SK-N-SH treated with all-trans-retinoic acid at 6 μM for 48 hours (cell line): ENCODE data around the gene CHTF18.

Experiments used
- ESRRG ChIP-seq: fragments of 250-450 bp; sonication (Bioruptor Pico); IDR thresholded peaks from 2 replicates; pipeline ENCODE4 v1.6.1; 2021; ENCODE audit warnings: mild to moderate bottlenecking
- ISL1 ChIP-seq: fragments of 250-450 bp; sonication (Bioruptor Pico); IDR thresholded peaks from 2 replicates; pipeline ENCODE4 v2.1.2; 2022; ENCODE audit warnings: mild to moderate bottlenecking, moderate library complexity
- OSR1 ChIP-seq: fragments of 250-450 bp; sonication (Bioruptor Pico); IDR thresholded peaks from 2 replicates; pipeline ENCODE4 v1.8.0; 2022; ENCODE audit warnings: moderate library complexity, mild to moderate bottlenecking, inconsistent platforms
- PATZ1 ChIP-seq: fragments of 250-450 bp; sonication (Bioruptor Pico); IDR thresholded peaks from 2 replicates; pipeline ENCODE4 v1.8.0; 2020; ENCODE audit warnings: mild to moderate bottlenecking, moderate library complexity, borderline replicate concordance
- TCF4 ChIP-seq: fragments of 250-450 bp; sonication (Bioruptor Pico); IDR thresholded peaks from 2 replicates; pipeline ENCODE4 v1.8.0; 2021; ENCODE audit warnings: mild to moderate bottlenecking, moderate library complexity, borderline replicate concordance
- ZC3H10 ChIP-seq: fragments of 250-450 bp; sonication (Bioruptor Pico); IDR thresholded peaks from 2 replicates; pipeline ENCODE4 v1.5.1; 2021; ENCODE audit warnings: mild to moderate bottlenecking, moderate library complexity
- ZFP30 ChIP-seq: fragments of 450-650 bp; formaldehyde crosslinking; IDR thresholded peaks from 2 replicates; pipeline ENCODE4 v1.5.0; 2022; ENCODE audit warnings: mild to moderate bottlenecking, moderate library complexity

- TF ChIP-seq PATZ1 (no peak), ISL1 (no peak), ZFP30 (CRISPR knock-in tag) (no peak), ZC3H10 (no peak), OSR1 (no peak), TCF4 (CRISPR knock-in tag) (no peak), ESRRG (CRISPR knock-in tag) (no peak)
Observed at GRCh38 chr16:754656-755055, 33.8 kb upstream of the CHTF18 start.
